ENCODE data around the gene HOXA6. TPM values are rescaled to one million over a fixed set of nuclear protein-coding genes. Genes with fewer than 3 reads are reported as not detected.
A peak's percentile ranks its signal among the peaks of the same experiment; 100 is the strongest.

HOXA6 gene
- total and polyA plus RNA-seq, 2 donors (not counting 1 experiment from before 2014, with no cell fraction given) = 1.2 to 3.6 TPM

GRCh38 chr7:27165089-27165995 is 17.8 kb upstream of the HOXA6 start, which contains the start of gene HOXA9:
Gene HOXA9, minus strand, starts transcription at chr7:27165537. Its CDS starts 80 bp downstream, at chr7:27165457.
- Histone ChIP-seq H4K20me1 (ENCODE audit: control insufficient read depth, extremely low read depth, insufficient read depth, low read length) (no peaks in the 10 kb centered on the region), H2AFZ (ENCODE audit: low read length) (no peak within 1 kb of the TSS), H3K79me2 (ENCODE audit: control insufficient read depth, insufficient read depth, low read length) (no peaks in the 10 kb centered on the region), H3K4me2 (ENCODE audit: extremely low read depth, insufficient read depth, low read length) (no peak within 1 kb of the TSS), H3K4me3 (replicated peaks in 1 of 4; ENCODE audit: control extremely low read depth in 1 of 4, insufficient read depth in 1 of 4, low read depth in 3 of 4, low read length in 4 of 4) (peak within 1 kb of the TSS in 1 of 4 experiments; percentile 40), H3K4me1 (ENCODE audit: control insufficient read depth, extremely low read depth, insufficient read depth, low read length) (no peaks in the 10 kb centered on the region), H3K36me3 (ENCODE audit: control insufficient read depth, insufficient read depth, low read length) (no peaks in the 10 kb centered on the region), H3K9ac (ENCODE audit: insufficient read depth, low read length) (no peak within 1 kb of the TSS), H3K9me3 (ENCODE audit: control insufficient read depth, insufficient read depth, low read depth, low read length) (no peaks in the 10 kb centered on the region), H3K27me3 (ENCODE audit: control insufficient read depth, insufficient read depth, low read length) (peaks cover 68% of the 10 kb centered on the region), H3K27ac (ENCODE audit: insufficient read depth, low read length) (no peak within 1 kb of the TSS)
- TF ChIP-seq CTCF (conservative IDR thresholded peaks at IDR 0.05 in 1 of 2, IDR thresholded peaks at IDR 0.05 in 1 of 2; ENCODE audit: low read depth in 1 of 2, low read length in 2 of 2) = no peak
- TF ChIP-seq EZH2 (IDR thresholded peaks at IDR 0.05; ENCODE audit: low read length, missing control alignments) = peak; percentile 97
- DNase-seq (ENCODE audit: low read depth in 2 of 2) = peak in 1 of 2 donors; percentile 75

GRCh38 chr7:27164367-27165088 is 17.0 kb upstream of the HOXA6 start:
- no peak overlapping the region for H3K27ac ChIP-seq (ENCODE audit: insufficient read depth, low read length)
- no peak overlapping the region for H3K9ac ChIP-seq (ENCODE audit: insufficient read depth, low read length)
- H3K4me2 ChIP-seq (ENCODE audit: extremely low read depth, insufficient read depth, low read length) = no peak overlapping the region
- no peaks in the 10 kb centered on the region for H4K20me1 ChIP-seq (ENCODE audit: control insufficient read depth, extremely low read depth, insufficient read depth, low read length)
- no peaks in the 10 kb centered on the region for H3K9me3 ChIP-seq (ENCODE audit: control insufficient read depth, insufficient read depth, low read depth, low read length)
- H3K36me3 ChIP-seq (ENCODE audit: control insufficient read depth, insufficient read depth, low read length) = no peaks in the 10 kb centered on the region
- no peak for DNase-seq (ENCODE audit: low read depth in 2 of 2)
- H3K4me3 ChIP-seq (replicated peaks in 1 of 4; ENCODE audit: control extremely low read depth in 1 of 4, insufficient read depth in 1 of 4, low read depth in 3 of 4, low read length in 4 of 4) = no peak overlapping the region
- no peaks in the 10 kb centered on the region for H3K4me1 ChIP-seq (ENCODE audit: control insufficient read depth, extremely low read depth, insufficient read depth, low read length)
- TF ChIP-seq EZH2 (IDR thresholded peaks at IDR 0.05; ENCODE audit: low read length, missing control alignments) (no peak), CTCF (conservative IDR thresholded peaks at IDR 0.05 in 1 of 2, IDR thresholded peaks at IDR 0.05 in 1 of 2; ENCODE audit: low read depth in 1 of 2, low read length in 2 of 2) (no peak)
- no peak overlapping the region for H2AFZ ChIP-seq (ENCODE audit: low read length)
- peaks cover 61% of the 10 kb centered on the region for H3K27me3 ChIP-seq (ENCODE audit: control insufficient read depth, insufficient read depth, low read length)
- H3K79me2 ChIP-seq (ENCODE audit: control insufficient read depth, insufficient read depth, low read length) = no peaks in the 10 kb centered on the region

- Histone ChIP-seq H4K20me1 (ENCODE audit: control insufficient read depth, extremely low read depth, insufficient read depth, low read length) (no peaks in the 10 kb centered on the region), H3K27ac (ENCODE audit: insufficient read depth, low read length) (no peak overlapping the region), H3K36me3 (ENCODE audit: control insufficient read depth, insufficient read depth, low read length) (no peaks in the 10 kb centered on the region), H3K4me1 (ENCODE audit: control insufficient read depth, extremely low read depth, insufficient read depth, low read length) (no peaks in the 10 kb centered on the region), H3K9me3 (ENCODE audit: control insufficient read depth, insufficient read depth, low read depth, low read length) (no peaks in the 10 kb centered on the region), H2AFZ (ENCODE audit: low read length) (no peak overlapping the region), H3K27me3 (ENCODE audit: control insufficient read depth, insufficient read depth, low read length) (peaks cover 56% of the 10 kb centered on the region), H3K4me2 (ENCODE audit: extremely low read depth, insufficient read depth, low read length) (no peak overlapping the region), H3K4me3 (replicated peaks in 1 of 4; ENCODE audit: control extremely low read depth in 1 of 4, insufficient read depth in 1 of 4, low read depth in 3 of 4, low read length in 4 of 4) (no peak overlapping the region), H3K79me2 (ENCODE audit: control insufficient read depth, insufficient read depth, low read length) (no peaks in the 10 kb centered on the region), H3K9ac (ENCODE audit: insufficient read depth, low read length) (no peak overlapping the region)
- TF ChIP-seq EZH2 (IDR thresholded peaks at IDR 0.05; ENCODE audit: low read length, missing control alignments) (peak; percentile 38), CTCF (conservative IDR thresholded peaks at IDR 0.05 in 1 of 2, IDR thresholded peaks at IDR 0.05 in 1 of 2; ENCODE audit: low read depth in 1 of 2, low read length in 2 of 2) (no peak)
- DNase-seq (ENCODE audit: low read depth in 2 of 2) = no peak
These were observed 16.4 kb upstream of the HOXA6 start for GRCh38 chr7:27164045-27164366.
